Measurements from ENCODE around the gene SPOPL.

- TF ChIP-seq, protein P1, sequence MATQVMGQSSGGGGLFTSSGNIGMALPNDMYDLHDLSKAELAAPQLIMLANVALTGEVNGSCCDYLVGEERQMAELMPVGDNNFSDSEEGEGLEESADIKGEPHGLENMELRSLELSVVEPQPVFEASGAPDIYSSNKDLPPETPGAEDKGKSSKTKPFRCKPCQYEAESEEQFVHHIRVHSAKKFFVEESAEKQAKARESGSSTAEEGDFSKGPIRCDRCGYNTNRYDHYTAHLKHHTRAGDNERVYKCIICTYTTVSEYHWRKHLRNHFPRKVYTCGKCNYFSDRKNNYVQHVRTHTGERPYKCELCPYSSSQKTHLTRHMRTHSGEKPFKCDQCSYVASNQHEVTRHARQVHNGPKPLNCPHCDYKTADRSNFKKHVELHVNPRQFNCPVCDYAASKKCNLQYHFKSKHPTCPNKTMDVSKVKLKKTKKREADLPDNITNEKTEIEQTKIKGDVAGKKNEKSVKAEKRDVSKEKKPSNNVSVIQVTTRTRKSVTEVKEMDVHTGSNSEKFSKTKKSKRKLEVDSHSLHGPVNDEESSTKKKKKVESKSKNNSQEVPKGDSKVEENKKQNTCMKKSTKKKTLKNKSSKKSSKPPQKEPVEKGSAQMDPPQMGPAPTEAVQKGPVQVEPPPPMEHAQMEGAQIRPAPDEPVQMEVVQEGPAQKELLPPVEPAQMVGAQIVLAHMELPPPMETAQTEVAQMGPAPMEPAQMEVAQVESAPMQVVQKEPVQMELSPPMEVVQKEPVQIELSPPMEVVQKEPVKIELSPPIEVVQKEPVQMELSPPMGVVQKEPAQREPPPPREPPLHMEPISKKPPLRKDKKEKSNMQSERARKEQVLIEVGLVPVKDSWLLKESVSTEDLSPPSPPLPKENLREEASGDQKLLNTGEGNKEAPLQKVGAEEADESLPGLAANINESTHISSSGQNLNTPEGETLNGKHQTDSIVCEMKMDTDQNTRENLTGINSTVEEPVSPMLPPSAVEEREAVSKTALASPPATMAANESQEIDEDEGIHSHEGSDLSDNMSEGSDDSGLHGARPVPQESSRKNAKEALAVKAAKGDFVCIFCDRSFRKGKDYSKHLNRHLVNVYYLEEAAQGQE (IDR thresholded peaks at IDR 0.05; ENCODE audit: borderline replicate concordance), result no peak
- TF ChIP-seq, protein P1 (CRISPR knock-in tag; IDR thresholded peaks at IDR 0.05; ENCODE audit: low read depth), result no peak
- TF ChIP-seq ZBTB7A (IDR thresholded peaks at IDR 0.05; ENCODE audit: borderline replicate concordance, control insufficient read depth, low read depth, low read length) (no peak), XRCC4 (IDR thresholded peaks at IDR 0.05; ENCODE audit: extremely low read depth, insufficient read depth, insufficient read length) (no peak), GATAD2B (IDR thresholded peaks at IDR 0.05; ENCODE audit: borderline replicate concordance) (0 out of 2 replicates have a peak, but pooled peaks have one; percentile 45), BHLHE40 (IDR thresholded peaks at IDR 0.05; ENCODE audit: low read length) (no peak), CBX2 (IDR thresholded peaks at IDR 0.05; ENCODE audit: insufficient read depth, low read length, poor library complexity, severe bottlenecking) (no peak), TCF7L2 (IDR thresholded peaks at IDR 0.05; ENCODE audit: low read depth, low read length) (no peak), EZH2 (IDR thresholded peaks at IDR 0.05; ENCODE audit: borderline replicate concordance, low read depth, low read length) (no peak), CREB3 (tag; conservative IDR thresholded peaks at IDR 0.05; ENCODE audit: low read depth) (no peak), CTCF (IDR thresholded peaks at IDR 0.05 in 2 of 3, conservative IDR thresholded peaks at IDR 0.05 in 1 of 3; ENCODE audit: insufficient read depth in 2 of 3, low read depth in 1 of 3, low read length in 3 of 3) (no peak), ZNF133 (CRISPR knock-in tag; IDR thresholded peaks at IDR 0.05) (no peak), FOS (IDR thresholded peaks at IDR 0.05; ENCODE audit: extremely low read depth, insufficient read length) (no peak)
- TF ChIP-seq, protein P2, sequence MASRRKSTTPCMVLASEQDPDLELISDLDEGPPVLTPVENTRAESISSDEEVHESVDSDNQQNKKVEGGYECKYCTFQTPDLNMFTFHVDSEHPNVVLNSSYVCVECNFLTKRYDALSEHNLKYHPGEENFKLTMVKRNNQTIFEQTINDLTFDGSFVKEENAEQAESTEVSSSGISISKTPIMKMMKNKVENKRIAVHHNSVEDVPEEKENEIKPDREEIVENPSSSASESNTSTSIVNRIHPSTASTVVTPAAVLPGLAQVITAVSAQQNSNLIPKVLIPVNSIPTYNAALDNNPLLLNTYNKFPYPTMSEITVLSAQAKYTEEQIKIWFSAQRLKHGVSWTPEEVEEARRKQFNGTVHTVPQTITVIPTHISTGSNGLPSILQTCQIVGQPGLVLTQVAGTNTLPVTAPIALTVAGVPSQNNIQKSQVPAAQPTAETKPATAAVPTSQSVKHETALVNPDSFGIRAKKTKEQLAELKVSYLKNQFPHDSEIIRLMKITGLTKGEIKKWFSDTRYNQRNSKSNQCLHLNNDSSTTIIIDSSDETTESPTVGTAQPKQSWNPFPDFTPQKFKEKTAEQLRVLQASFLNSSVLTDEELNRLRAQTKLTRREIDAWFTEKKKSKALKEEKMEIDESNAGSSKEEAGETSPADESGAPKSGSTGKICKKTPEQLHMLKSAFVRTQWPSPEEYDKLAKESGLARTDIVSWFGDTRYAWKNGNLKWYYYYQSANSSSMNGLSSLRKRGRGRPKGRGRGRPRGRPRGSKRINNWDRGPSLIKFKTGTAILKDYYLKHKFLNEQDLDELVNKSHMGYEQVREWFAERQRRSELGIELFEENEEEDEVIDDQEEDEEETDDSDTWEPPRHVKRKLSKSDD (conservative IDR thresholded peaks at IDR 0.05; ENCODE audit: low read length), result no peak
- TF ChIP-seq, protein P3, sequence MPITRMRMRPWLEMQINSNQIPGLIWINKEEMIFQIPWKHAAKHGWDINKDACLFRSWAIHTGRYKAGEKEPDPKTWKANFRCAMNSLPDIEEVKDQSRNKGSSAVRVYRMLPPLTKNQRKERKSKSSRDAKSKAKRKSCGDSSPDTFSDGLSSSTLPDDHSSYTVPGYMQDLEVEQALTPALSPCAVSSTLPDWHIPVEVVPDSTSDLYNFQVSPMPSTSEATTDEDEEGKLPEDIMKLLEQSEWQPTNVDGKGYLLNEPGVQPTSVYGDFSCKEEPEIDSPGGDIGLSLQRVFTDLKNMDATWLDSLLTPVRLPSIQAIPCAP (CRISPR knock-in tag; IDR thresholded peaks at IDR 0.05; ENCODE audit: borderline replicate concordance), result no peak
These were observed 27.3 kb upstream of the SPOPL start for GRCh38 chr2:138474100-138474825.
